DMS 273 treated with DMSO at 0.1 percent for 48 hours (cell line): ENCODE measurements around the gene RBKS.
A peak's percentile ranks its signal among the peaks of the same experiment; 100 is the strongest.
"Not testable (repeated sequence)": the region's sequence is repeated elsewhere in the genome, so short reads cannot be mapped to it uniquely, and the experiment has no call there.

Source experiments
- DNase-seq: peaks from one replicate; lab custom pipeline; 2025; lab: John Stamatoyannopoulos, UW

RBKS gene

DNA sequence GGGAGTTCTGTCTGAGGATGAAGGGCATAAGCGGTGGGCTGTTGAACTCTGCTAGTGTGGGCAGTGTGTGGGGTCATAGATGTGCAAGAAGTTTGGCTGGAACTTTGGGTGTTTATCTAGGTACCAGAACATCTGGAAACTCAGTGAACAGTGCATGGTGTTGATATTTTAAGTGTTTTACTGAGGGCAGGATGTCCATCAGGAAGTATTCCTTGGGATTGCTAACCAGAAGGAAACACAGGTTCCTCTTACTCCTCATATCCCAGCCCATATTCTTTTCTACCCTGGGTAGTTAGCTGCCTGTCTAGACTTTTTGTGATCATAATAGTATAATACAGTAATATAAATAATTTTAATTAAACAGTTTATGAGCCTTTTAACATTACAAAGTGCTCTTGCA lies 15.9 kb upstream of the RBKS start:
- DNase-seq: no peak

- DNase-seq: no peak
Observed at GRCh38 chr2:27904405-27904665, 14.1 kb upstream of the RBKS start.

- no peak for DNase-seq
Observed at GRCh38 chr2:27903649-27904404, 13.6 kb upstream of the RBKS start.

DNA sequence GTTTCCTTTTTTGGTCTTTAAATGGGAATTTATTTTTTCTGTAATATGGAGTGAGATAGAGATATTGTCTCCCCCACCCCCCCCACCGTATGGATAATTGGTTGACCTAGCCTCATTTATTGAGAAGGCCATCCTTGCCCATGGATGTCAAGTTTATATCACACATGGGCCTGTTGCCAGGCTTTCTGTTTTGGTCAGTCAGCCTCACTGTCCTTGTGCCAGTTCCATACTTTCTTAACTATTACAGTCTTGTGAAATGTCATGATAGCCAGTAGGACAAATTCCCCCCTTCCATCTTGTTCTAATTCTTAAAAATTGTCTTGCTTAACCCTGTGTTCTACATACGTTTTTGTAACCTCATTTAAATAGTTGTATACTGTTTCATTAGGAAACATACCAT lies 12.8 kb upstream of the RBKS start:
- no peak for DNase-seq

GRCh38 chr2:27902098-27902497 lies 11.9 kb upstream of the RBKS start:
- no peak for DNase-seq

GRCh38 chr2:27901234-27901633 lies 11.0 kb upstream of the RBKS start:
- peak; percentile 15 for DNase-seq

DNA sequence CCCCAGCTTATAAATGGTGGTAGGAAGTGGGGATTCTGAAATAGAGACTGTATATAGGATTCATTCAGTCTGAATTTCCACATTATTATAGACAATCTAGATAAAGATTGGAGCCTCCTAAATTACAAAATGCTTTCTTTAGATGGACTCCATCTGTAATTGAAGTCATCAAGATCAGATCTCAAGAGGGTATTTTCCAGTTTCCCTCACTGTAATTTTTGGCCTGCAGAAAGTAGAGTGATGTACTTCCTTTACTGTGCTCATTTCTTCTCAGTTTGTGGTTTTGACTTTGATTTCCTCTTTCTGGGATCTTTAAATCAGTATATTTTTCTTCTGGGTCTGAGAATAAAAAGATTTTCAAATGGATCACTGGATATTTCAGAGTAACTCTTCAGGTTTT lies 7.5 kb upstream of the RBKS start:
- DNase-seq: no peak

- no peak for DNase-seq
Observed at GRCh38 chr2:27893006-27893405, 2.8 kb upstream of the RBKS start.

GRCh38 chr2:27891673-27892105 lies 1.5 kb upstream of the RBKS start:
- DNase-seq: no peak

DNA sequence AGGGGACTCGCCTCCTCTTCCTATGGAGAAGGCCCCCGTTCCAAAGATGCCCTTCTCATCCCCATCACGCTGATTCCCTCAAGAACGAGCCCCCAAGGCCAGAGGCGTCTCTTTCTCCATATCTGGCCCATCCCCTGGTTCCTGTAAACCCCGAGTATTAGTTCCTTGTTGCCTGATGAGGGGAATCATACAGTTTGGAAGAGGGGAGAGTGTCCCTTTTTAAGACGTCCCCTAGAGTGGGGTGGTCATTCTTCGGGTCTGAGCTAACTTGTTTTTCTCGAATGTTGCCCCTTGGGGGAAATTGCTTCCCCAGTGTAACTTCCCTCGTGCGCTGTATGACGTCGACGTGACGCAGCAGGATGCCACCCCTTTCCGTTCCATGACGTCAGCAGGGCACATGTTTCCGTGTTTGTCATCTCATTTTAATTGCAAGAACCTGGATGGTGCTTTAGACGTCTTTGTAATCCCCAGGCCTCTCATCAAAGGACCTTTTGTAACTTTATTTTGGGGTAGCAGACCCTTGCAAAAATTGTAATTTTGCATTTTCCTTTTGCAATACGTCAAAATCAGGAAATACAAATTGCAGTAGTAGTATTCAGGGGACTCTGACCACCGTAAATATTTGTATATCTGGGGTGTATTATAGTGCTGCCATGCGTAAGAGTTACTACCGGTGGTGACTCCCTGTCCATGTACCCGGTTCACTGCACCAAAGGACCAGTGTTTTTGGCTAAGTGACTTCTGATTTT lies 911 bp upstream of the RBKS start:
- DNase-seq: peak; percentile 58

GRCh38 chr2:27889774-27890145 lies 427 bp downstream of the RBKS start:
- peak; percentile 35 for DNase-seq

DNA sequence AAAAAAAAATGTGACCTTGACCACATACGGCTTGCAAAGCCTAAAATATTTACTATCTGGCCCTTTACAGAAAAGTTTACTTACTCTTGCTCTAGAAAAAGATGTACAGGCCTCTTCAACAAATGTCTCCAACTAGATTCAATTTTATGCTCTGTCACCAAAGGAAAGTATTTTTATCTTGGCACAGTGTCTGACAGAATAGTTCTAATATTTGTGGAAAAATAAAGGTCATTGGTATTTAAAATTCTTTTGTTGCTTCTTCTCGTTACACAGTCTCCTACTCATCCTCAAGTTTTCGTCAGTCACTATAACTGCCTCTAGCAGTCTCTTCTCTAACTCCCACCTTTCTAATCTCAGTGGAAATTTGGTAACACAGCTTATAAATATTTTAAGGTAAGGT lies 1.4 kb downstream of the RBKS start:
- DNase-seq: no peak

DNA sequence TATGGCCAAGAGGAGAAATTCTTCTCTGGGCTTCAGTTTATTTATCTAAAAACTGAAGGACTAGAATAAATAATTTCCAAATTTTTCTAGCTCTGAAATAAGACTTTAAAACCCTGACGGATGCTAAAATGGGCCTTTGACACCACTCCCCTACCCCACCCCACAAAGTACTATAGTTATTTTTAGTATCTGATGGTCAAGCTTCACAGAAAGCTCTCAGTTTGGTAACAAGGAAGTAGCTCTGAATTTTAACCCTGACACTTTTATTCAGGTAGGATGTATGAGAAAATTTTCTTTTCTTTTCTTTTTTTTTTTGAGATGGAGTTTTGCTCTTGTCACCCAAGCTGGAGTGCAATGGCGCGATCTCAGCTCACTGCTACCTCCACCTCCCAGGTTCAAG lies 2.4 kb downstream of the RBKS start:
- DNase-seq: no peak

DNA sequence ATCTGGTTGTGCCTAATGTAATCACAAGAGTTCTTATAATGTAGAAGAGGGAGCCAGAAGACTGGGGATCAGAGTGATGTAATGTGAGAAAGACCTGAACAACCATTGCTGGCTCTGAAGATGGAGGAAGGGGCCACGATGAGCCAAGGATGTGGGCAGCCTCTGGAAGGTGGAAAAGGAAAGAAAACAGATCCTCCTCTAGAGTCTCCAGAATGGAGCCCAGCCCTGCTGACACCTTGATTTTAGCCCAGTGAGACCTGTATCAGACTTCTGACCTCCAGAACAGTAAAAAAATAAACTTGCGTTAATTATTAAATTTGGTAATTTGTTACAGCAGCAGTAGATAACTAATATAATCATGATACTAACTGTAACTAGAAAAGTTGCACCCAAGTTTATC lies 3.1 kb downstream of the RBKS start:
- no peak for DNase-seq

DNA sequence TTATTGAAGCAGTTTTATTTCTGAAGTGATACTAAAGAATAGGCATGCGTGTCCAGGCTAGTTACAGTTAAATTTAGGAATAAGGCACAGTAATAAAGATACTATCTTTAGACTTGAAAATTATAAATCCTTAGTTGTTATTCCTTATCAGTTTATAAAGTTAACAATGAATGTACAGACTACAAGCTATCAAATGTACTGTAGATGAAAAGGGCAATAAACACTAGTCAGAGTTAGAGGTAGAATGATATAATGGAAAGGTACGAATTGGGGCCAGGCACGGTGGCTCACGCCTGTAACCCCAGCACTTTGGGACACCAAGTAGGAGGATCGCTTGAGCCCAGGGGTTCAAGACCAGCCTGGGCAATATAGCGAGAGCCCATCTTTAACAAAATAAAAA lies 3.9 kb downstream of the RBKS start:
- no peak for DNase-seq

DNA sequence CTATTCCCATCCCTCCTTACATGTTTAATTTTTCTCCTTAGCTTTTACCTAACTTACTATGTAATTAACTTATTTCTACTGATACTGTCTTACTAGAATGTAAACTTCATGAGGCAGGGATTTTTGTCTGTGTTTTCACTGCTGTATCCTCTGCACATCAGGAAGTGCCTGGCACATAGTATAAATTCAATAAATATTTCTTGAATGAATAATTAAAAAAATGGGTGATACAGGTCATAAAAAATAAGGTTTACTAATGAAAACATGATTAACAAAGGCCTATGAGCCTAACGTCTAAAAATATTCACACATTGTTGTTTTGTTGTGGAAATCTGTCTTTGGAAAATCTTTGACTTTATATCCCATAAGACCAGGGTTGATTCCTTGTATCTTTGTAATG lies 4.5 kb downstream of the RBKS start:
- no peak for DNase-seq

- no peak for DNase-seq
Observed at GRCh38 chr2:27885234-27885633, 5.0 kb downstream of the RBKS start.

DNA sequence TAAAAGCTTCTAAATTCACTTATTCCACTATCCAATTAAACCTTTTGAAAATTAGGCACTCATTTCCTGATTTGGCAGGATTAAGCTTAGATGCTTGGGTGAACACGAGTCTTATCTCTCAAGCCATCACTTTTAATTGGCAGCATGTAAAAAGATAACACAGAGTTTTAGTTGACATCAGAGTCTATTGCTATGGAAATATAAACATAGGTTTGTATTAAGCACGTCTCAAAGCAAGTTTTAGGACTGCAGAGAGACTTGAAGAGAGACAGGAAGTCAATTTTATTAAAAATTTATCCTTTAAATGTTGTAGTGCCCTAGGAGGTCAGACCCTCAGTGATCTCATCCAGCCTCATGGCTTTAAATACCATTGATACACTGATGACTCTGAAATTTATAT lies 5.6 kb downstream of the RBKS start:
- DNase-seq: no peak

DNA sequence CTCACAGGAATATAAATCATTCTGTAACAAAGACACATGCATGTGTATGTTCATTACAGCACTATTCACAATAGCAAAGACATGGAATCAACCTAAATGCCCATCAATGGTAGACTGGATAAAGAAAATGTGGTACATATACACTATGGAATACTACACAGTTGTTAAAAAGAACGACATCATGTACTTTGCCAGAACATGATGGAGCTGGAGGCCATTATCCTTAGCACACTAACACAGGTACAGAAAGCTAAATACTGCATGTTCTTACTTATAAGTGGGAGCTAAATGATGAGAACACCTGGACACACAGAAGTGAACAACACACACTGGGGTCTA lies 7.6 kb downstream of the RBKS start:
- DNase-seq: not testable (repeated sequence)

GRCh38 chr2:27881815-27882583 lies 8.2 kb downstream of the RBKS start:
- DNase-seq: not testable (repeated sequence)

DNA sequence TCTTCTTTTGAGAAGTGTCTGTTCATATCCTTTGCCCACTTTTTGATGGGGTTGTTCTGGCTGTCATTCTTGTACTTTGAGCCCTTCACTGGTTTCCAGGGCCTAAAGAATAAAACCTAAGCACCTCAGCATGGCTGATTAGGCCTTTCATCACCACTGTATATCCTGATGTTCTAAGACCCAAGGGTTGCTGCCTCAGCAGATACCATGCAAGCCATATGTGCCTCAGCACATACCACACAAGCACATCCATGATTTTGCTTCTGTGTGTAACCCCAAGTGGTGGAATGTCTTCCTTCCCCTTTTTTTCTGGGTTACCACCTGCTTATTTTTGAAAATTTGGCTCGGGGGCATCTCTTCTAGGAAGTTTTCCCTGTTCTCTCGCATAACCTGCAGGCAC lies 11.4 kb downstream of the RBKS start:
- no peak for DNase-seq

DNA sequence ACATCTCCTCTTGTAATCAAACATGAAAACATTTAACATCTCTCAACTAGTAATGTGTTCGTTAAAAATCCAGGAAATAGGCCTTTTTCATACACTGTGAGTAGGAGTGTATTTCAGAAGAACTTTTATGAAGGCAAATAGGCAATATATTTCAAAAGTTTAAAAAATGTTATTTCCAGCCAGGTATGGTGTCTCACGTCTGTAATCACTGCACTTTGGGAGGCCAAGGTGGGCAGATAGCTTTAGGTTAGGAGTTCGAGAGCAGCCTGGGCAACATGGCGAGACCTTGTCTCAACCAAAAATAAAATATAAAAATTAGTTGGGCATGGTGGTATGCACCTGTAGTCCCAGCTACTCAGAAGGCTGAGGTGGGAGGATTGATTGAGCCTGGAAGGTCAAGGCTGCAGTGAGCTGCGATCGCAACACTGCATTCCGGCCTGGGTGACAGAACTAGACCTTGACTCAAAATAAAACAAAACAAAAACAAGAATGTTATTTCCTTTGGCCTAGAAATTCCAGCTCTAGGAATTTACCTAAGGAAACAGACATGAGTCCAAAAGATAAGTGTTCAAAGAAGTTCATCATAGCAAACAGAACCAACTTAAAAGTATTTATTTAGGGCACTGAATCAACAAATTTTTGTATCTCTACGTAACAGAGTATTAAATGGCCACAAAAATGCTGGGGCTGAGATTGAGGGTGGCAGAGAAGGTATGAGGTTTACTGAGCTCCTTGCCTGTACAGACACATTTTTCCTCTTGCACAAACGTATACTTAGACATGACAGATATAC lies 14.9 kb downstream of the RBKS start:
- DNase-seq: no peak

GRCh38 chr2:27873091-27873490 lies 17.1 kb downstream of the RBKS start:
- no peak for DNase-seq
